ENCODE measurements around the gene GRIPAP1.

DNA sequence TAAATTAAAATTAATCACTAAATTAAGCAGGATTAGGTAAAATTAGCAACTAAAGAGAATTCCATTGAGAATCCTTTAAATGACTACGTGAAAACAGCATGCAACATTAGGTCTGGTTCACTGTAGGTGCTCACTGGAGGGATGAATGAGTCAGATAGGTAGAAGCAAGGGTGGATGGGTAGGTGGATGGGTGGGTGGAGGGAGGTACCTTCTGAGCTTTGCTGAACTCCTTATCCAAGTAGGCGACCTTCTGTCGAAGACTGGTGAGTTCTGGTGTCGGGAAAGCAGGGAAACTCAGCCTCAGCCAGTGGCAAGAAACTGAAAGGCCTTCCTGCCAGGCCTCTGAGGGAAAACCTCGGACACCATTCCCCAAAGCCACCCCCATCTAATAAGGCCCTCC is 3.0 kb downstream of the GRIPAP1 start:
- TF ChIP-seq, protein P1, sequence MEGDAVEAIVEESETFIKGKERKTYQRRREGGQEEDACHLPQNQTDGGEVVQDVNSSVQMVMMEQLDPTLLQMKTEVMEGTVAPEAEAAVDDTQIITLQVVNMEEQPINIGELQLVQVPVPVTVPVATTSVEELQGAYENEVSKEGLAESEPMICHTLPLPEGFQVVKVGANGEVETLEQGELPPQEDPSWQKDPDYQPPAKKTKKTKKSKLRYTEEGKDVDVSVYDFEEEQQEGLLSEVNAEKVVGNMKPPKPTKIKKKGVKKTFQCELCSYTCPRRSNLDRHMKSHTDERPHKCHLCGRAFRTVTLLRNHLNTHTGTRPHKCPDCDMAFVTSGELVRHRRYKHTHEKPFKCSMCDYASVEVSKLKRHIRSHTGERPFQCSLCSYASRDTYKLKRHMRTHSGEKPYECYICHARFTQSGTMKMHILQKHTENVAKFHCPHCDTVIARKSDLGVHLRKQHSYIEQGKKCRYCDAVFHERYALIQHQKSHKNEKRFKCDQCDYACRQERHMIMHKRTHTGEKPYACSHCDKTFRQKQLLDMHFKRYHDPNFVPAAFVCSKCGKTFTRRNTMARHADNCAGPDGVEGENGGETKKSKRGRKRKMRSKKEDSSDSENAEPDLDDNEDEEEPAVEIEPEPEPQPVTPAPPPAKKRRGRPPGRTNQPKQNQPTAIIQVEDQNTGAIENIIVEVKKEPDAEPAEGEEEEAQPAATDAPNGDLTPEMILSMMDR (IDR thresholded peaks at IDR 0.05) = no peak
- TF ChIP-seq POLR2A (IDR thresholded peaks at IDR 0.05) = no peak

Measured in lower leg skin (tissue), 3 donors.